IPS-18c (cell line): Measurements from ENCODE around the gene SPATA16.

Source experiments
- H3K4me3 ChIP-seq: 2 replicates; pipeline ENCODE4 v1.7.0; 2013; ENCODE audit warnings: low read depth, mild to moderate bottlenecking, low read length, moderate library complexity; ENCODE audit not compliant: insufficient read depth
- H3K9me3 ChIP-seq: one replicate; pipeline ENCODE4 v1.6.1; 2013; ENCODE audit warnings: mild to moderate bottlenecking, low read length, moderate library complexity; ENCODE audit not compliant: control insufficient read depth, insufficient read depth

Gene SPATA16

GRCh38 chr3:173078525-173078924 is 62.5 kb downstream of the SPATA16 start:
- H3K9me3 ChIP-seq = no peaks in the 10 kb centered on the region
- H3K4me3 ChIP-seq = no peak overlapping the region

GRCh38 chr3:173066044-173067004 is 74.7 kb downstream of the SPATA16 start:
- Histone ChIP-seq H3K4me3 (no peak overlapping the region), H3K9me3 (no peaks in the 10 kb centered on the region)

- Histone ChIP-seq H3K9me3 (no peaks in the 10 kb centered on the region), H3K4me3 (no peak overlapping the region)
Observed at GRCh38 chr3:173065543-173065981, 75.5 kb downstream of the SPATA16 start.

- H3K4me3 ChIP-seq = no peak overlapping the region
- no peaks in the 10 kb centered on the region for H3K9me3 ChIP-seq
Observed at GRCh38 chr3:173064631-173065030, 76.4 kb downstream of the SPATA16 start.

GRCh38 chr3:173058229-173058628 is 82.8 kb downstream of the SPATA16 start:
- no peaks in the 10 kb centered on the region for H3K9me3 ChIP-seq
- H3K4me3 ChIP-seq = no peak overlapping the region

- Histone ChIP-seq H3K4me3 (no peak overlapping the region), H3K9me3 (no peaks in the 10 kb centered on the region)
Observed at GRCh38 chr3:173055228-173055933, 85.7 kb downstream of the SPATA16 start.

- no peaks in the 10 kb centered on the region for H3K9me3 ChIP-seq
- no peak overlapping the region for H3K4me3 ChIP-seq
Observed at GRCh38 chr3:173049360-173049759, 91.7 kb downstream of the SPATA16 start.

GRCh38 chr3:173045770-173046382 is 95.2 kb downstream of the SPATA16 start:
- H3K9me3 ChIP-seq = no peaks in the 10 kb centered on the region
- H3K4me3 ChIP-seq = no peak overlapping the region

- Histone ChIP-seq H3K9me3 (no peaks in the 10 kb centered on the region), H3K4me3 (no peak overlapping the region)
Observed at GRCh38 chr3:173044998-173045397, 96.0 kb downstream of the SPATA16 start.

GRCh38 chr3:173043757-173044156 is 97.3 kb downstream of the SPATA16 start:
- no peak overlapping the region for H3K4me3 ChIP-seq
- H3K9me3 ChIP-seq = no peaks in the 10 kb centered on the region

GRCh38 chr3:173038484-173038871 is 102.6 kb downstream of the SPATA16 start:
- no peaks in the 10 kb centered on the region for H3K9me3 ChIP-seq
- no peak overlapping the region for H3K4me3 ChIP-seq

GRCh38 chr3:173037840-173038483 is 103.1 kb downstream of the SPATA16 start:
- no peaks in the 10 kb centered on the region for H3K9me3 ChIP-seq
- H3K4me3 ChIP-seq = no peak overlapping the region

- Histone ChIP-seq H3K9me3 (no peaks in the 10 kb centered on the region), H3K4me3 (no peak overlapping the region)
Observed at GRCh38 chr3:173030273-173030672, 110.8 kb downstream of the SPATA16 start.

GRCh38 chr3:173028351-173028750 is 112.7 kb downstream of the SPATA16 start:
- Histone ChIP-seq H3K9me3 (no peaks in the 10 kb centered on the region), H3K4me3 (no peak overlapping the region)

- Histone ChIP-seq H3K9me3 (no peaks in the 10 kb centered on the region), H3K4me3 (no peak overlapping the region)
Observed at GRCh38 chr3:173027429-173027828, 113.6 kb downstream of the SPATA16 start.

- Histone ChIP-seq H3K4me3 (no peak overlapping the region), H3K9me3 (no peaks in the 10 kb centered on the region)
Observed at GRCh38 chr3:173025941-173026340, 115.1 kb downstream of the SPATA16 start.

GRCh38 chr3:173021547-173022185 is 119.4 kb downstream of the SPATA16 start:
- H3K9me3 ChIP-seq = no peaks in the 10 kb centered on the region
- H3K4me3 ChIP-seq = no peak overlapping the region
